Left forelimb (tissue), 1 donor: ENCODE measurements around the gene AUTS2.
"Not testable (repeated sequence)": the region's sequence is repeated elsewhere in the genome, so short reads cannot be mapped to it uniquely, and the experiment has no call there.

Source experiments
- DNase-seq: peaks from one replicate; pipeline ENCODE4 v3.0.0-alpha.2; 2018; ENCODE audit warnings: low spot score

The AUTS2 gene

DNA sequence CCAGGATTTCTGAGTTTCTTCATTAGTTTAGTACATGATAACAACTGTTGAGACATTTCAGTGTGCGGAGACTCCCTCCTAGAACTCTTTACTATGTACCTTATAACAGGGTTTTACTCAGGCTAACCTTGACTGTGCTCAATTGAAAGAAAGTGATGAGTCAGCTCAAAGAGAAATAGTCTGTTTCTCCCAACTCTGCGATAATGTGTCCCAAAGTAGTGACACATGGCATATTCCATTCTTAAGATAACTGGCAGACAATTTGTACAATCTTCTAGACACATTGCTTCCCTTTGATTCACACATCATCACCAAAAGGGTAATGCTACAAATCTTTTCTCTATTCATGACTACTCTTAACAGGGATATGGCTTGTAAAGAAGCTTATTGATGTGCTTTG lies 645.2 kb downstream of the AUTS2 start:
- DNase-seq, result no peak

DNA sequence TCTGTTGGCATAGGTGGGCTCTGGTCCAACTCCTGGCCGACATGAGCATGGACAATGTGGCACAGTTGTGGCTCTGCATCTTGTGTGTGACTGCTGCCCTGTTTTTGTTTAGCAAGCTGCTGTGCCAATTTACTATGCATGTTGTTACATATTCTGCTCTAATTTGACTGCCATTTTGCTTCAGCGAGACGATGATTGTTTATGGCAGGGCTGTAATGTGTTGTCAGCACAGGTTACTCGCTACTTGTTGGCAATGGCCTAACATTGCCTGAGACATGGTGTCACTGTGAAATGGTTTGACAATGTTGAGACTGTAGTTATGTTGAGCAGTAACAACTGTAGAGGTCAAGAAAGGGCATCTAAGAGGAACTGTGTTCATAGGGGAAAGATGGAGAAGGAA lies 659.6 kb downstream of the AUTS2 start:
- DNase-seq, result no peak

DNA sequence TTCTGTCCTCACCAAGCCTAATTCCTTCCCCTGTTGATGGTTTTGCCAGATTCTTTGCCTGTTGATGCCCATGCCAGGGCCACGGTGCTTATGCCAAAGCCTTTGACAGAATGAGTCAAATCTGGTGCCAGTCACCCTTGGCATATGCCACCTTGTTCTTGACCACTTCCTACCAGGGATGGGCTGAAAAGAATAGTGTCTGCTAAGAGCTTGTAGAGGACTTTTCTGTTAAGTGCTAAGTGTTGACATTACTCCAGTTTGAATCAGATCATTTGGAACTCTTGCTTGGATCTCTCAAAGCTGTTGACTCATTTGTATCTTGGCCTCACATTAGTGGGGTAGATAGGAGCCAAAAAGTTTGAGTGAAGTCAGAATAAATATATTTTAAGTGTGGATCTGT lies 661.2 kb downstream of the AUTS2 start:
- no peak for DNase-seq

DNA sequence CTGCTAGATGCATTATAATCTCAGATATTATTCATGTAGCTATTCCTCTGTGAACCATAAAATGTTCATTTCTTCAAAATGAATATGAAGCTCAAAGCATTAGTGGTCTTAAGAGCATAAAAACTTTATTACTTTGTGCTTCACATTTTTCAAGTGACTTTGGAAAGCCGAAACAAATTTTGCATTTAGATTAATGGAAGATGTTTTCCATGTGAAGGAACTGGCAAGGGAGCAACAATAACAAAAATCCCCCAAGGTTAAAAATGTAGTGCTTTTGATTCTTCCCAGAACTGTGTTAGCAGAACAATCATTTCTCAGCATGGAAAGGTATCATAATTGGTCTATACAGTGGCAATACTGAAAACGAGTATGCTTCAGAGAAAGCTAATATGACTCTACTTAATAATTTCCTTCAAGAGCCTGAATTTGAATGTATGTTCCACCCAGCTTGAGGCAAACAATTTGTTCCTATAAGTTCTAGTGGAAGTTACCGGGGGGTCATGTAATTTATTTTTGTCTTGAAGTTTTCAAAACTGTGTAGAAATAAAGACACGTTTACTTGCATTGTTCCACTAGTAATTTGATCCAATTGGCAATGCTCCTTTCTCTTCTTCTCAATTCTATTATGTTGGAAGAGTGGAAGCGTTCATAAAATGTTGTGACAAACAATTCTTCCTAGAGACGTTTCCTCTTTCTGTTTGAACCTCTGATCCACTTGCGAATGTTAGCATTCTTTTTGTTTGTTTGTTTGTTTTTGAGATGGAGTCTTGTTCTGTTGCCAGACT lies 665.4 kb downstream of the AUTS2 start:
- no peak for DNase-seq

DNA sequence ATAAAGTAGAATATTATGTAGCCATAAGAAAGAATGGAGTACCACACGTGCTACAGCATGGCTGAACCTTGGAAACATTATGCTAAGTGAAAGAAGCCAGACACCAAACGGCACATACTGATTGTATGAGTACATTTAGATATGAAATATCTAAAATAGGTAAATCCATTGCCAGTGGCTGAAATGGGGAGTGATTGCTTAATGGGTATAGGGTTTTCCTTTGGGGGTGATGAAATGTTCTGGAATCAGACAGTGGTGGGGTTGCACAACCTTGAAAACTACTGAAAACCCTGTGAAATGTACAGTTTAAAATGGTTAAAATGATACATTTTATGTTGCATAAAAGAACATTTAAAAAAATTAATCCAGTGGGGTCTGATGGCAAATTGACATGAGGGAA lies 667.9 kb downstream of the AUTS2 start:
- no peak for DNase-seq

DNA sequence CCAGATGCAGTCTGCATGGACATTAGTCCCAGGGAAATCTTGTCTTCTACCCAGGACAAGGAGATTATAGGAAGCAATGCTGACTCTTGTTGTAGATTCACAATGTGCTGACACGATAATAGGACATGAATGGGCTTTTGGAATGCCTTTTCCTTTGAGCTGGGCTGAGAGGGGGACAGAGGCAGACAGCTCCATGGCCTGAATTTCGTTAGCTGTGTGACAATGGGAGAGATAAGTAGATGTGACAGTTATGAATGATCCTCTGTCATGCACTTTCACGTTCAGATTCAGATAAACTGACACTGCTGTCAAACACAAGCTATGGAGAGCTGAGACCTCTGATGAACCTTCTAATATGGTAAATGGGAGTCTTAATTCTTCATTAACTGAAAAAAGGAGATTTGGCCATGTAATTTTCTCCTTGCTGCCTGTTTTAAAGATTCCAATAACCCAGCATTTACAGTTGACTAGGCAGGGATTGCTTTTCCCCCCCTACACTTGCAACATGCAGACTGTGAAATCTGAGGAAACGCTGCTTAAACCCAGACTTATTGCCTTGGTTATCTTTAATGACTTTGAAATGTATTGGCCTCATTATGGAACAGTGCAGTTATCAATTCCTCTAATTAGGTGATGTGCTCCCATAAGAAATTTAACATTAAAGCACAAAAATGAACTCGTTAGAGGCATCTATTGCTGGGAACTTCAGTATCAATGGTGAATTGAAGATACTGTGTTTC lies 669.3 kb downstream of the AUTS2 start:
- no peak for DNase-seq

DNA sequence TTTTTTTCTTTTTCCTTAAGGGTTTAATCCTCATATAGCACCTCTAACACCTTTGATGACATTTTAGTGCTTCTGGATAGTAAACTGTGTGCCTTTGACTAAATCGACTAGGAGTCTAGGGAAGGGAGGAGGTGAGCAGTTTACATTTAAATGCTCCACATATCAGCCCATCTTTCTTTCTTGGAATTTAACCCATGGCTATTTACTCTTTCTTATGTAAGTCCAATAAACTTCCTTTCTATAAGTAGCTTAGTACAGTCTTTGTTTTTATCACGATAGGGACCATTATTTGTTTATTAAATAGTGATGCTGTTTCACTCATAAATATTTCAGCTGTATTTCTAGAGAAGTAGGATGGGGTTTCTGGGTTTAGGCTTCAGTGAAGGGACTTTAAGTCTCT lies 669.9 kb downstream of the AUTS2 start:
- DNase-seq, result no peak

DNA sequence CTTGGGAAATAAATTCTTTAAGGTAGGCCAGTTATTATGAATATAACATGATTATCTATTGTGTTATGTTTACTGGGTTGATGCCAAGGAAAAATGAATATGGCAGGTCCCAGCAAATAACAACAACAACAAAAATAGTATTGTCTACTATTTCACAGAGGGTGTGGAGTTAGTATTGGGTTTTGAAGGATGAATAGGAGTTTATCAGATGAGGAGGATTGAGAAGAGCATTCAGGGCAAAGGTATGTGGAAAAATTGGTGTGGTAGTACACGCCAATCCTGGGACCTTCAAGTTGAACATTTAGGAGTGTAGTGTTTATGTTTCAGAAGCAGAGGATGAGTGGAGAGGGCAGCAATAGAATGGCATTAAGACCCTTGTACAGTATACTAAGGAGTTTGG lies 671.9 kb downstream of the AUTS2 start:
- DNase-seq, result no peak

DNA sequence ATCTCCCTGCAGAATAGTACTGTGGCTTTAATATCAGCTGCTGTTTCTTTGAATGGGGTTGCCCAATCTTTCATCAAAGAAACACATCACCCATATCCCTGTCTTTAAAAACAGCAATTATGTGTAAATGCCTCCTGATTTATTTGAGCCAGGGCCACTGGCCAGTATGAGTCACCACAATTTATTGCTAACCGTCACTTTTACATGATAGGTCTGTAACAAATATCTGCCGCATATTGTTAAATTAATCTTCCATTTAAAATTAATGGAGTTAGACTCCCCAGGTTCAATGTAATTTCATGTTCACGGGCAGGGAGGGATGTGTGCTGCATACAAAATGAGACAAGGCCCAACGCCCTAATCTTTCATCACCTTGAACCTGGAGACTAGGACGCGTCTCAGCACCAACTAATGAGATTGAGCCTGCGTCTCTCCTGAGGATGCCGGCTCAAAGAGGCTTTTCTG lies 673.4 kb downstream of the AUTS2 start:
- DNase-seq, result no peak

DNA sequence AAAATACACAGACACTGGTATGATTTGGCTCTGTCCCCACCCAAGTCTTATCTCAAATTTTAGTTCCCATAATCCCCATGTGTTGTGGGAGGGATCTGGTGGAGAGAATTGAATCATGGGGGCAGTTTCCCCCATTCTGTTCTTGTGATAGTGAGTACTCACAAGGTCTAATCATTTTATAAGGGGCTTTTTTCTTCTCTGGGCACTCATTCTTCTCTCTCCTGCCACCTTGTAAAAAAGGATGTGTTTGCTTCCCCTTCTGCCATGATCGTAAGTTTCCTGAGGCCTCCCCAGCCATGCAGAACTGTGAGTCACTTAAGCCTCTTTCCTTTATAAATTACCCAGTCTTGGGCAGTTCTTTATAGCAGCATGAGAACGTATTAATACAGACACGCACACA lies 677.3 kb downstream of the AUTS2 start:
- not testable (repeated sequence) for DNase-seq

DNA sequence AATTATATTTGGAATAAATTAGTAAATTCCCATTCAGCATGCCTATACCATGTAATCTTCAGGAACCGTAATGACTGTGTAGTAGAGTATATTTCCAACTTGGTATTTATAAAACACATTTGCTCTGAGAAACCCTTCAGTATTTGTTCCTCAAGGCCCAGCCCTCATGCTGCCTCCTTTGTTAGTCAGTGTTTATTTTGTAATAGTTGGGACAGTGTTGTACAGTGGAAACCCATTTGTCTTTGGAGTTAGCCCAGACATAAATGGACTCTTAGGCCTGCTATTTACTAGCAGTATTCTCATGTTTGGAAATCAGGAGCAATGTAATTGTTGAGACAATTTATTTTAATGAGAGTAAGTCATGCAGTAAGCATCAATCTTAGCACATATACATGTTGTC lies 686.9 kb downstream of the AUTS2 start:
- no peak for DNase-seq

DNA sequence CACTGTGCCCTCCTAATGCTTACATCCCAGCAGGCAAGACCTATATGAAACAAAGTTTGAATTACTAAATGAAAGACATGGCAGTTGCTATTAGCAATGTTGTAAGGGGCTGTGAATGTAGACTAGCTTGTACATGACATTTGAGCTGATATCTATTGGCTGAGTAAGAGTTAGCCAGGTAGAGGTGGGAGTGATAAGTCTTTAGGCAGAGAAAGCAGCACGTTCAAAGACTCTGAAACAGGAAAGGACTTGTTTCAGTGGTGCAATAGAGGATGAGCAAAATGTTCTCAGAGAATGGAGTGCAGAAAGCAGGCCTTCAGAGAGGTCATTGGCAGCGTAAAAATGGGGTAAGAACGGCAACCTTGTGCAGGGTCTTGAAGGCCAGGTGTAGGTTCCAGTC lies 687.6 kb downstream of the AUTS2 start:
- DNase-seq, result no peak

DNA sequence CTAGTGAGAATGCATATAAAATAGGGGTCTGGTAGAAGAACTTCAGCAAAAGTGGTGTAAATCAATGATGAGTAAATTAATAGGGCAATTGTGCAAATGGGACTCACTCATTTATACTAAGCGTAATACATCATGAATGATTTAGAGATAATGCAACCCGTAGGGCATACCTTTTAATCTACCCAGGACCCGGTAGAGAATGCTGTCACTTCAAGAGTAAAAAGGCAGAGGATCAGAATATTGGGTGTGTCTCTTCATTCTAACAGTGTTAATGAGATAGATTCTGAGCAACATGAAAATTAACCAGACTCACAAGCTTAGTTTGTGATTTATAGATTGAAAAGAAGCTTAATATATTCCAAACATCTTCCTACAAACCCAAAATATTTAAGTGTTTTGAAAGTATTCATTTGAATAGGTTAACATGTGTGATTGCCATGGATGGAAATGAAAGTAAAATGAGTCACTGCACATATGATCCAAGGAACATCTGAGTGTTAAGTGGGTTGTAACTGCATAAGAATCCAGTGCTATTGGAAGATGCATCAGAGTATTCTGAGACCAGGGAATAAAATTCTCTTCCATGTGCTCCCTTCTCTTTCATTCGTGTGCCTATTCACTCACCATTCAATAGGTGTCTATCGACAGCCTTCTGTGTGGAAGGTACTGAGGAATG lies 690.6 kb downstream of the AUTS2 start:
- no peak for DNase-seq

DNA sequence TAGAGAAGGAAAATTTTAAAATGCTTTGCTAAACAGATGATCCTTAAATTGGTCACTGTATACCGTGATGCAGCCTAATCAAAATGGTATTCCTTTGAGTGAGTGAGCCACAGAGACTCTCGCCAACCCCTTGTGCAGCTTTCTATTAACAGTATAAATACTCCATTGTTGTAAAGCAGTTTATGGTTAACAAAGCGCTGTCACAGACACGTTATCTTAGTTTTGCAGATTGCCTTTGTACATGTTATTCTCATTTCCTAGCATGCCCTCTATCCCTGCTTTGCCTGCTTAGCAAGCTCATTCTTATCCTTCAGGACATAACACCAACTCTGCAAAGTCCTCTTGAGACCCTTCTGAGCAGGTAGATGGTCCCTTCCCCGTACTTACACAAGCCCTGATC lies 694.4 kb downstream of the AUTS2 start:
- no peak for DNase-seq

DNA sequence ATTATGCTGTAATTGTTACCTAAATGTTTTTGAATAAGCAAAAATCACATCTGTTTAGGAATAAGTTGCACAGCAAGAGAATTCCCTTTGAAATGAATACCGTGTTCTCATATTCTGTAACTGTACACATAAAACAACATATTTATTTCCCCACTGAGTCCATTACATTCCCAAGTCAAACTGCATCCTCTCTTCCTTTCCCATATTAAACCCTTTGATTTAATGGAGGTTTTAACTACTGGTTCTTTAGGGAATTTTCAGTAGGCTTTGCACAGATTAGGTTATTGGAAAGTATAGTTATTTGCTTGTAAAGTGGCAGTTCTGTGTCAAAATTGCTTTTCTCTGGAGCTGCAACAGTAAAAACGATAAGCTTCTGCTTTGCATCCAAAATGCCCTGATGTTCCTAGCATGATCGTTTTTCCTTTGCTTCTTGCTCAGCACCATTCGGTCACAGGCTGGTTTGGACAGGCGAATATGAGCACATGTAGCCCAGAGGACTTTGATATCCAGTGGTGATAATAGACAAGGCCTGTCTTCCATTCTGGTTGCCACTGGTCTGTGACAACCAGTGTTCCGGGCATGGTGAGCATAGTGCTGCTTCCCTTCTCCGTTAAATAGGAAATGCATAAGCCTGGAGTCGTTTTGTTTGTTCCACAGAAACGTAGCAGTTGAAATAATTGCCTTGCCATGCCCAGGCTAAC lies 696.1 kb downstream of the AUTS2 start:
- no peak for DNase-seq

DNA sequence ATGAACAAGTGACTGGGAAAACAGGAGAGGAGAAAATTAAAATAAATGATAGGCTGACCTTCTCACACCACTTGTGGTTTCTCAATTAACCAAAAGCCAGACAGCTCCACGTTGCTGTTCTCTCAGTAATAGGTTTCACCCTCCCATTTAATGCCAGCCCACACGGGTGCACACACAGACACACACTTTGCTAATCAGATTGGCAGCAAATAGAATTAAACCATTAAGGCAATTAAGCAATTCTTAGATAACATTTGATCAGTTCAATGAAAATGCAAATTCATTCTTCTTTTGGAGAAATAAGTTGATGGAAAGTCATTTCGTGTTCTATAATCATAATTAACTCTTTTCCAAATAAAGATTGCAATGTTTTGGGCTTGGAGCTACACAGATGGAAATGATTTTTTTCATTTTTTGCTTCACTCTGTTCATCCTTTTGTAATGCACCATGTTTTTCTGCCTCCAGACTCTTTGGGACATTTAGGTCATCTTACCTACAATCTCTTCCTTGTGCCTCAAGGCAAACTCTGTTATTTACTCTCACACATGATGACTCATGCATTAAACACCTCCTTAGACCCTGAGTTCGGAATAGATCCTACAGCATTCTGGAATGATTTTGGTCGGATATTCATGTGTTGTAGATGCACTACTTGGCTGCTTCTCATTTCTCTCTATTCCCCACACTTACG lies 700.7 kb downstream of the AUTS2 start:
- DNase-seq, result no peak

DNA sequence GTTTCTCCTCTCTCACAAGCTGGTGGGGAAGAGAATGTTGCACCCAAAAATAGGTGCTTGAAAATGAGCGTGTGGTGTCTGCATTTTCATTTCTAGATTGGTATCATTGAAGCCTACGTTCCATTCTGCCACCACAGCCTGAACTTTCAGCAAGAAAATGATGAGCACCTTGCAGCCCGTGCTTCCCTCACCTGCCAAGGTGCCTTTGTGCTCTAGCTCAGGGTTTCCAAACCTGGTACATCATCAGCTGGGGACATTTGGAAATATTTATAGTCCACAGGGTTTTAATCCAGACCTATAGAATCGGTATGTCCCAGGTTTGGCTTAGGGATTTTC lies 701.2 kb downstream of the AUTS2 start:
- DNase-seq, result no peak

DNA sequence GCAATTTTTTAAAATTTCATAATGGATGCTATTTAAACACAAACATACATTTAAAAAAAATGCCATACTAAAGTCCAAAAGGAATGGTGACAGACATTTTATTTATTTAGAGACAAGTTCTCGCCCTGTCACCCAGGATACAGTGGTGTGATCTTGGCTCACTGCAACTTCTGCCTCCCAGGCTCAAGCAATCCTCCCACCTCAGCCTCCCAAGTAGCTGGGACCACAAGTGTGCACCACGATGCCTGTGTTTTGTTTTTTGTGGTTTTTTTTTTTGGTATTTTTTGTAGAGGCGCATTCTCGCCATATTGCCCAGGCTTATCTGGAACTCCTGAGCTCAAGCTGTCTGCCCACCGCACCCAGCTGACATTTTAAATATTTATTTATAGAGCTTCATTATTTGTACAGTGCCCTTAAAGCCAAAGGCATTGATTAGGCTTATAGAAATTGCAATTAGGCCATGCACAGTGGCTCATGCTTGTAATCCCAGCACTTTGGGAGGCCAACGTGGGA lies 703.5 kb downstream of the AUTS2 start:
- DNase-seq, result no peak

DNA sequence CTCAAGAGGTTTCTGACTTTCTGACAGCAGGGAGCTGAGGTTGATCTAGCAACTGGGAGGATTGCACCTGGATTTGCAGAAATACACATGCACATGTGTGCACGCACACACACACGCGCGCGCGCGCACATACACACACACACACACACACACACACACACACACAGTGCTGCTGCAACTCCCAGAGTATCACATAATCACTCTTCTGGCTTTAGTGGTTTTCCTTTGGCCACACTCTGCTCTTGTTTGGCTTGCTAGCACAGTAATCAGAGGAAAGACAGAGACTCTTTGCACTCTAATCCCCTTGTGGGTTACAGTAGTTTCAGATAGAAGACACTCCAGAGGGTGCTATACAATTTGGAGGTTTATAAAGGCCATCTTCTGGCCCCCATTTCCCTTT lies 705.0 kb downstream of the AUTS2 start:
- DNase-seq, result no peak

DNA sequence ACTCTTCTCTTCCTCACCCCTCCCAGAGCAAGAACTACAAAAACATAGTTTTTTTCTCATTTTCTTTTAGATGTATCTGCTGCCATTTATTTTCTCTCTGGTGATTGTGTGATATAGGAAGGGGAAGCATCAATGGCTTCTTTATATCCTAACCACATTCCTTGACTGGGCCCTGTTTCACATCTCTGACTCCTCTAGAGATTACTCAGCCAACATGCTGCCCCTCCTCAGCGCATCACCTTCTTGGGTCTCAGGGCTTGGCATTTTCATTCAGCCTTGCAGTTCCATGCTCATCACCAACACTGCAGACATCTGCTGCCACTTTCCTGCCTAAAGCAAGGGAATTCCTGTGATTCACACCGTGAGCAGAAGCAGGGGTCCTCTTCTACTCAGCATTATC lies 705.5 kb downstream of the AUTS2 start:
- no peak for DNase-seq

DNA sequence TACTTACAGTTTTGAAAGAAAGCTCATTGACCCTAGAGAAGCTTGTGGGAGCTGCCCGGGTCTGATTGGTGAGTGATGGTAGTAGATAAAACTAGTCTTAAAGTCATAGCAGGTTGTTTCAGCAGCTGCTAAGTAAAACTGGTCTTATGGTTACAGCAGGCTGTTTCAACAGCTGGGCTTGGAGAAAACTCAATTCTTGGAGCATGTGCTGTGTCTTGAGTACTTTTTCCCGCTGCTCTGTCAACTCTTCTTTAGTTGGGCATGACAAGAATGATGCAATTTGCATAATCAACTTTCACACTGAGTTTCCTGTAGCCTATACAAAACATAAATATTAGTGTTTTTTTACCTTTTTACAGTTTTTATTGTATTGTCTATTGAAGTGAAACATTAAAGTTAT lies 707.9 kb downstream of the AUTS2 start:
- no peak for DNase-seq
